ENCODE results near the gene PDE6G.

- TF ChIP-seq CTCF (IDR thresholded peaks at IDR 0.05) (no peak), POLR2A (IDR thresholded peaks at IDR 0.05) (no peak), EP300 (IDR thresholded peaks at IDR 0.05) (no peak)
These were observed 8.7 kb downstream of the PDE6G start for GRCh38 chr17:81647640-81648012.
